Measurements from ENCODE around the gene PODNL1.

GRCh38 chr19:13954185-13954584 is 16.0 kb upstream of the PODNL1 start:
- TF ChIP-seq POLR2AphosphoS5 (IDR thresholded peaks at IDR 0.05) (no peak), POLR2A (IDR thresholded peaks at IDR 0.05) (no peak)
- TF ChIP-seq, protein P1, sequence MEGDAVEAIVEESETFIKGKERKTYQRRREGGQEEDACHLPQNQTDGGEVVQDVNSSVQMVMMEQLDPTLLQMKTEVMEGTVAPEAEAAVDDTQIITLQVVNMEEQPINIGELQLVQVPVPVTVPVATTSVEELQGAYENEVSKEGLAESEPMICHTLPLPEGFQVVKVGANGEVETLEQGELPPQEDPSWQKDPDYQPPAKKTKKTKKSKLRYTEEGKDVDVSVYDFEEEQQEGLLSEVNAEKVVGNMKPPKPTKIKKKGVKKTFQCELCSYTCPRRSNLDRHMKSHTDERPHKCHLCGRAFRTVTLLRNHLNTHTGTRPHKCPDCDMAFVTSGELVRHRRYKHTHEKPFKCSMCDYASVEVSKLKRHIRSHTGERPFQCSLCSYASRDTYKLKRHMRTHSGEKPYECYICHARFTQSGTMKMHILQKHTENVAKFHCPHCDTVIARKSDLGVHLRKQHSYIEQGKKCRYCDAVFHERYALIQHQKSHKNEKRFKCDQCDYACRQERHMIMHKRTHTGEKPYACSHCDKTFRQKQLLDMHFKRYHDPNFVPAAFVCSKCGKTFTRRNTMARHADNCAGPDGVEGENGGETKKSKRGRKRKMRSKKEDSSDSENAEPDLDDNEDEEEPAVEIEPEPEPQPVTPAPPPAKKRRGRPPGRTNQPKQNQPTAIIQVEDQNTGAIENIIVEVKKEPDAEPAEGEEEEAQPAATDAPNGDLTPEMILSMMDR (IDR thresholded peaks at IDR 0.05), result no peak

All from breast epithelium (tissue), 3 donors.